Psoas muscle (tissue), 8 donors: ENCODE results near the gene COL27A1. TPM values are rescaled to one million over a fixed set of nuclear protein-coding genes. Genes with fewer than 3 reads are reported as not detected.

Experiments
- ATAC-seq, 4 donors: fragments of 200-7000 bp; cut with Tn5 transposase; one replicate each; pipeline ENCODE4 v1.9.1; 2020; ENCODE audit warnings: moderate library complexity in 3 of 4, mild to moderate bottlenecking in 2 of 4
- DNase-seq, 2 donors: peaks; one replicate each; pipeline ENCODE4 v3.0.0-alpha.2; 2020
- H3K27ac ChIP-seq: fragments of 200-600 bp; one replicate; pipeline ENCODE4 v1.8.0; 2022
- H3K27me3 ChIP-seq, 3 donors: fragments of 200-600 bp in 1 of 3; one replicate each; pipeline versions ENCODE4 v1.6.1 to v1.8.0; 2013 to 2022; ENCODE audit warnings: low read length in 2 of 3, mild to moderate bottlenecking in 2 of 3, moderate library complexity in 1 of 3; ENCODE audit not compliant: insufficient read depth in 3 of 3
- H3K36me3 ChIP-seq, 2 donors: fragments of 200-600 bp in 1 of 2; one replicate each; pipeline versions ENCODE4 v1.6.1 to v1.8.0; 2013 to 2022; ENCODE audit warnings: low read depth in 1 of 2, mild to moderate bottlenecking in 1 of 2, moderate library complexity in 1 of 2; ENCODE audit not compliant: insufficient read depth in 1 of 2
- H3K4me1 ChIP-seq: fragments of 200-600 bp; one replicate; pipeline ENCODE4 v1.8.0; 2022
- H3K4me3 ChIP-seq: fragments of 200-600 bp; one replicate; pipeline ENCODE4 v1.8.0; 2022; ENCODE audit warnings: mild to moderate bottlenecking
- H3K9me3 ChIP-seq: fragments of 200-600 bp; one replicate; pipeline ENCODE4 v1.8.0; 2022
- CTCF ChIP-seq: fragments of 200-600 bp; IDR thresholded peaks from one replicate; pipeline ENCODE4 v1.8.0; 2022; ENCODE audit warnings: antibody characterized with exemption
- WGBS, 3 donors: extraction: QIAGEN DNeasy Blood & Tissue Kit; methylation state at CpG; one replicate each; pipeline versions ENCODE4 v1.1.6 to v1.1.7; 2013; 5-methylcytosine and 5-hydroxymethylcytosine counted together
- intact Hi-C, 2 donors: fragments of 100-400 bp; cut with DNase I; formaldehyde crosslinking; loops; one replicate each; pipeline versions ENCODE4 v1.11.0 to v1.14.2; 2022
- polyA plus RNA-seq, 3 donors: library from polyadenylated mRNA; stranded (reverse); fragments of 200-250 nt; gene quantifications; one replicate each; pipeline ENCODE4 v1.2.3, GENCODE V29; 2013
- total RNA-seq, 4 donors: library from RNA; stranded (reverse); fragmentation: NEBNext Ultra II Directional in 2 of 4; extraction: Animal tissue kit (Norgen Biotek cat#: 25700) in 2 of 4; gene quantifications; one replicate each; pipeline versions ENCODE4 v1.2.1 to v1.2.4, GENCODE V29; 2021 to 2023
- donor health status: healthy with polysubstance abuse.
- donor health status: DM: no; HTN: no; CAD: no; lungs with moderate emphysema.
- donor health status: Bipolar disorder and iron deficiency.
- donor health status: healthy.
- donor health status: DM: yes; HTN: yes; CAD: no.
- donor health status: DM: no; HTN: no; CAD: no.
- donor health status: DM: no; HTN: no; CAD: no.
- donor health status: DM: yes; HTN: yes; CAD: no.

Gene COL27A1
- total and polyA plus RNA-seq, 7 donors, result 1.1 to 8.5 (median 3.9) TPM

GRCh38 chr9:114214686-114215414 is 59.5 kb downstream of the COL27A1 start:
- intact Hi-C loops, result no loop called here
- DNase-seq (peak in 1 of 2 donors; percentile 68), ATAC-seq (peak; percentile 32 to 80 (median 52))
- peaks cover 37% of the 10 kb centered on the region for H3K4me1 ChIP-seq
- H3K9me3 ChIP-seq, result no peaks in the 10 kb centered on the region
- H3K4me3 ChIP-seq, result no peak overlapping the region
- WGBS, 3 donors, result 36 to 55% (median 40%) methylated on average over 7 of the region's 7 CpGs
- no peaks in the 10 kb centered on the region for H3K36me3 ChIP-seq
- no peak for TF ChIP-seq CTCF
- H3K27me3 ChIP-seq, result no peaks in the 10 kb centered on the region
- peak overlapping the region; percentile 19 for H3K27ac ChIP-seq

GRCh38 chr9:114216081-114216480 is 60.7 kb downstream of the COL27A1 start:
- intact Hi-C loops, result no loop called here
- no peak for TF ChIP-seq CTCF
- Histone ChIP-seq H3K4me3 (no peak overlapping the region), H3K36me3 (no peaks in the 10 kb centered on the region), H3K4me1 (peaks cover 33% of the 10 kb centered on the region), H3K27me3 (no peaks in the 10 kb centered on the region), H3K27ac (peak overlapping the region; percentile 10), H3K9me3 (no peaks in the 10 kb centered on the region)
- 14 to 30% (median 26%) methylated on average over 7 of the region's 7 CpGs for WGBS, 3 donors
- peak; percentile 58 to 69 (median 62) for ATAC-seq
- peak; percentile 38 to 72 for DNase-seq

- H3K36me3 ChIP-seq, result no peaks in the 10 kb centered on the region
- intact Hi-C loops, result no loop called here
- H3K27ac ChIP-seq, result no peak overlapping the region
- H3K9me3 ChIP-seq, result no peaks in the 10 kb centered on the region
- 95 to 98% (median 96%) methylated on average over 4 of the region's 4 CpGs for WGBS, 3 donors
- H3K4me1 ChIP-seq, result peaks cover 24% of the 10 kb centered on the region
- H3K4me3 ChIP-seq, result no peak overlapping the region
- no peak for ATAC-seq
- no peaks in the 10 kb centered on the region for H3K27me3 ChIP-seq
- no peak for DNase-seq
- no peak for TF ChIP-seq CTCF
Observed at GRCh38 chr9:114216976-114217375, 61.6 kb downstream of the COL27A1 start.

GRCh38 chr9:114218264-114219120 is 63.2 kb downstream of the COL27A1 start:
- no peak overlapping the region for H3K27ac ChIP-seq
- no peaks in the 10 kb centered on the region for H3K27me3 ChIP-seq
- intact Hi-C loops, result no loop called here
- 88 to 94% (median 93%) methylated on average over 11 of the region's 11 CpGs for WGBS, 3 donors
- H3K9me3 ChIP-seq, result no peaks in the 10 kb centered on the region
- ATAC-seq (no peak), DNase-seq (no peak)
- H3K36me3 ChIP-seq, result no peaks in the 10 kb centered on the region
- H3K4me1 ChIP-seq, result peaks cover 22% of the 10 kb centered on the region
- no peak overlapping the region for H3K4me3 ChIP-seq
- TF ChIP-seq CTCF, result no peak
